Body of pancreas (tissue), 4 donors: Measurements from ENCODE around the gene DENND10. TPM values are rescaled to one million over a fixed set of nuclear protein-coding genes. Genes with fewer than 3 reads are reported as not detected.

Experiments
- ATAC-seq: fragments of 150-250 bp; one replicate; pipeline ENCODE4 v1.9.1; 2016
- DNase-seq, 4 donors: peaks; one replicate each; pipeline ENCODE4 v3.0.0-alpha.2; 2019
- H3K27ac ChIP-seq, 4 donors: fragments of 200-600 bp; sonication (generic); 1 replicate in 3 of 4; 2 replicates in 1 of 4; pipeline versions ENCODE4 v1.5.1 to v1.6.1; 2016 to 2019; ENCODE audit warnings: mild to moderate bottlenecking in 1 of 4, mixed read lengths in 1 of 4, moderate library complexity in 1 of 4
- H3K27me3 ChIP-seq, 2 donors: fragments of 200-600 bp; sonication (generic); one replicate each; pipeline ENCODE4 v1.6.0; 2016; ENCODE audit warnings: mild to moderate bottlenecking in 1 of 2
- H3K36me3 ChIP-seq, 2 donors: fragments of 200-600 bp; sonication (generic); replicated peaks in 1 of 2; 2 replicates each; pipeline ENCODE4 v1.5.1; 2016; ENCODE audit warnings: low read depth in 2 of 2; ENCODE audit not compliant: insufficient read depth in 1 of 2
- H3K4me1 ChIP-seq: fragments of 200-600 bp; sonication (generic); one replicate; pipeline ENCODE4 v1.6.0; 2016
- H3K4me3 ChIP-seq, 2 donors: fragments of 200-600 bp; sonication (generic); 1 replicate in 1 of 2; 2 replicates in 1 of 2; pipeline ENCODE4 v1.5.1; 2016 to 2019
- H3K9me3 ChIP-seq, 3 donors: fragments of 200-600 bp; sonication (generic); 1 replicate in 2 of 3; 2 replicates in 1 of 3; pipeline ENCODE4 v1.5.1; 2016
- CTCF ChIP-seq, 7 experiments: fragments of 450-650 bp in 4 of 7; fragments of 200-600 bp in 3 of 7; sonication (generic) in 3 of 7; IDR thresholded peaks; one replicate each; pipeline ENCODE4 v1.5.1; 2016 to 2019; ENCODE audit warnings: antibody characterized with exemption in 7 of 7
- POLR2A ChIP-seq, 3 donors: fragments of 450-650 bp; IDR thresholded peaks; one replicate each; pipeline ENCODE4 v1.6.1; 2016; ENCODE audit warnings: antibody characterized with exemption in 3 of 3, mild to moderate bottlenecking in 2 of 3
- WGBS, 2 donors: methylation state at CpG; one replicate each; pipeline ENCODE4 v1.1.5; 2017; 5-methylcytosine and 5-hydroxymethylcytosine counted together
- intact Hi-C: fragments of 100-400 bp; cut with DNase I; formaldehyde crosslinking; loops from one replicate; pipeline ENCODE4 v1.15.1; 2023
- total RNA-seq, 2 donors: library from RNA; depleted of rRNA; stranded (reverse); fragments of >200 nt; gene quantifications; one replicate each; pipeline ENCODE4 v1.1.0, GENCODE V29; 2016

The DENND10 gene
- total RNA-seq, 2 donors from 2014 or later: 24.6 to 29.7 TPM

GRCh38 chr10:119119400-119119799 lies 15.5 kb downstream of the DENND10 start:
- peaks cover 15% of the 10 kb centered on the region for H3K4me1 ChIP-seq
- intact Hi-C loops: no loop called here
- DNase-seq (no peak), ATAC-seq (no peak)
- WGBS, 2 donors: 100% methylated on average over 1 of the region's 1 CpG
- no peaks in the 10 kb centered on the region for H3K27me3 ChIP-seq
- no peaks in the 10 kb centered on the region for H3K9me3 ChIP-seq
- no peak overlapping the region for H3K4me3 ChIP-seq
- H3K36me3 ChIP-seq: peaks cover 0 to 3% of the 10 kb centered on the region in 2 donors
- no peak for TF ChIP-seq POLR2A (IDR thresholded peaks at IDR 0.05)
- H3K27ac ChIP-seq: peak overlapping the region in 2 of 4 donors; percentile 61 to 67

- peaks cover 0 to 3% of the 10 kb centered on the region in 2 donors for H3K36me3 ChIP-seq
- TF ChIP-seq CTCF (IDR thresholded peaks at IDR 0.05) (no peak), POLR2A (IDR thresholded peaks at IDR 0.05) (no peak)
- H3K27me3 ChIP-seq: no peaks in the 10 kb centered on the region
- peak; percentile 36 to 55 (median 52) for DNase-seq
- peak; percentile 86 for ATAC-seq
- no peak overlapping the region for H3K4me3 ChIP-seq
- intact Hi-C loops: no loop called here
- 32 to 44% methylated on average over 4 of the region's 4 CpGs for WGBS, 2 donors
- H3K27ac ChIP-seq: peak overlapping the region; percentile 61 to 71 (median 68)
- H3K4me1 ChIP-seq: peaks cover 15% of the 10 kb centered on the region
- no peaks in the 10 kb centered on the region for H3K9me3 ChIP-seq
Measured at GRCh38 chr10:119120413-119120867, 16.5 kb downstream of the DENND10 start.

GRCh38 chr10:119120875-119121274 lies 17.0 kb downstream of the DENND10 start:
- TF ChIP-seq CTCF (IDR thresholded peaks at IDR 0.05): no peak
- no peak for TF ChIP-seq POLR2A (IDR thresholded peaks at IDR 0.05)
- DNase-seq: no peak
- Histone ChIP-seq H3K4me1 (peaks cover 15% of the 10 kb centered on the region), H3K36me3 (peaks cover 0 to 3% of the 10 kb centered on the region in 2 donors), H3K4me3 (no peak overlapping the region), H3K27ac (peak overlapping the region in 3 of 4 donors; percentile 61 to 71 (median 67)), H3K9me3 (no peaks in the 10 kb centered on the region), H3K27me3 (no peaks in the 10 kb centered on the region)
- intact Hi-C loops: no loop called here
- WGBS, 2 donors: 38 to 57% methylated on average over 2 of the region's 2 CpGs
- ATAC-seq: no peak

- DNase-seq: no peak
- no peak for TF ChIP-seq CTCF (IDR thresholded peaks at IDR 0.05)
- no peak for TF ChIP-seq POLR2A (IDR thresholded peaks at IDR 0.05)
- Histone ChIP-seq H3K4me1 (peaks cover 1% of the 10 kb centered on the region), H3K36me3 (peaks cover 0 to 5% of the 10 kb centered on the region in 2 donors), H3K9me3 (no peaks in the 10 kb centered on the region), H3K27me3 (no peaks in the 10 kb centered on the region), H3K4me3 (no peak overlapping the region), H3K27ac (no peak overlapping the region)
- 94 to 95% methylated on average over 2 of the region's 2 CpGs for WGBS, 2 donors
- intact Hi-C loops: no loop called here
- ATAC-seq: no peak
Measured at GRCh38 chr10:119125942-119126341, 22.0 kb downstream of the DENND10 start.

GRCh38 chr10:119129721-119130120 lies 25.8 kb downstream of the DENND10 start:
- H3K4me3 ChIP-seq: no peak overlapping the region
- H3K9me3 ChIP-seq: no peaks in the 10 kb centered on the region
- DNase-seq (no peak), ATAC-seq (no peak)
- intact Hi-C loops: no loop called here
- WGBS, 2 donors: 76 to 89% methylated on average over 4 of the region's 4 CpGs
- H3K36me3 ChIP-seq: peaks cover 0 to 2% of the 10 kb centered on the region in 2 donors
- no peak for TF ChIP-seq POLR2A (IDR thresholded peaks at IDR 0.05)
- TF ChIP-seq CTCF (IDR thresholded peaks at IDR 0.05): no peak
- H3K27me3 ChIP-seq: no peaks in the 10 kb centered on the region
- no peaks in the 10 kb centered on the region for H3K4me1 ChIP-seq
- H3K27ac ChIP-seq: no peak overlapping the region
